ENCODE data around the gene LRRC37A3. TPM values are rescaled to one million over a fixed set of nuclear protein-coding genes. Genes with fewer than 3 reads are reported as not detected.
"Not testable (repeated sequence)": the region's sequence is repeated elsewhere in the genome, so short reads cannot be mapped to it uniquely, and the experiment has no call there.

The LRRC37A3 gene
- total and polyA plus RNA-seq, 2 donors = 1.7 to 19.0 TPM

DNA sequence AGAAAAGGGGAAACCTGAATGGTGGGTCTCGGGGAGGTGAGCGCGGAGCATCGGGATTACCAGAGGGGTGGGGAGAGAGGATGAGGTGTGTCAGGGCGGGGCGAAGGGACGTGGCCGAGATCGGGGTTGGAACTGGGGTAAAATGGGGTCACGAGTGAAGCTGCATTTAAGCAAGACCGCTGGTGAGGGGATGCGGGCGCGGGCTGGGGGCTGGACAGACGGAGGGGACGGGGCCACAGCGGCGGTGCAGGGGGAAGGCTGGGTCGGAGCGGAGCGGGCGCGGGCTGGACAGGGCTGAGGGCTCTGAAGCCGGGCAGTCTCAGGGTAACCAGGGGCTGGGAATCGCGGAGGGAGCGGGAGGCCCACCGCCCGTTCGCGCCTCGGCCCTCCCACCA lies 82.7 kb downstream of the LRRC37A3 start:
- Histone ChIP-seq H3K27ac (ENCODE audit: low read depth) (peak overlapping the region; percentile 40), H3K4me3 (ENCODE audit: low read depth, low read length) (peak overlapping the region; percentile 45)
- H3K4me1 ChIP-seq (ENCODE audit: insufficient read depth); DNase-seq (ENCODE audit: extremely low spot score); H3K36me3 ChIP-seq (ENCODE audit: insufficient read depth): not testable (repeated sequence)
- WGBS = under 1% methylated on average over 27 of the region's 32 CpGs

DNA sequence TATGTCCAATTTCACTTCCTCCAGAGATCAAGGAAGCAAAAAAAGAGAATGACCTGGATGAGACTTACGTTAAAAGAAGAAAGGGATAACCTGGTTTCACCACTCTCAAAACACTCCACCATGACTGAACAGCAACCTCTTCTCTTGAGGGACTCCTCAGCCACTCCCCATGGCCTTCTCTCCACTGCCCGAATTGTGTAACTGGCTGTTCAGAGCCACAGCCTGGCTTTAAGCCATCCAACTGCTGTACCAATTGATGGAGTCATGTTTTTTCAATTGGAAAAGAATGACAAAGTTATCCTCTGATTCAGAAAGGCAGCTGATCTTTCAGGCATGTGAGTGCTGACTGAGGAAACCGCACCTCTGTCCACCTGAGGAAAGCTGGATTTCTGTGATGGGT lies 85.2 kb downstream of the LRRC37A3 start:
- not testable (repeated sequence) for DNase-seq (ENCODE audit: extremely low spot score); H3K36me3 ChIP-seq (ENCODE audit: insufficient read depth); H3K4me1 ChIP-seq (ENCODE audit: insufficient read depth); H3K27ac ChIP-seq (ENCODE audit: low read depth); H3K4me3 ChIP-seq (ENCODE audit: low read depth, low read length)
- WGBS = 74% methylated on average over 3 of the region's 3 CpGs

DNA sequence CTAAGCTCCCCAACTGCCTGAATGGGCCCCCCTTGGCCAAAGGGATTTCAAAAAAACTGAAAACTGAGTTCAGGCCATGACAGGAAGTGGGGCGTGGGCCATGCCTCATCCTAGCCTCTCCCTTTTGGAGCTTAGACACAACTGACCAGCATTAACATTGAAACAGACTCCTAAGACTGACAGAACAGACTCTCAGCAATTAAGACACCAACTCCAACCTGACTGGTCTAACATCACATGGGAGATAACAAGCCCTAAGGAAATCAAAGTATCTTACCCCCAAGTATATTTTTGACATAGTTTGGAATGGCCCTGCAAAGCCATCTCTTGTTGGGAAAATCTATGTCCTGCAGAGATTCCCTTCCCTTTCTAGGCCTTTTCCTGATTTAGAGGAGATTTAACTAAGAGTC lies 88.6 kb downstream of the LRRC37A3 start:
- WGBS = 87% methylated on average over 1 of the region's 1 CpG
- DNase-seq (ENCODE audit: extremely low spot score); H3K4me1 ChIP-seq (ENCODE audit: insufficient read depth); H3K4me3 ChIP-seq (ENCODE audit: low read depth, low read length); H3K36me3 ChIP-seq (ENCODE audit: insufficient read depth); H3K27ac ChIP-seq (ENCODE audit: low read depth): not testable (repeated sequence)

DNA sequence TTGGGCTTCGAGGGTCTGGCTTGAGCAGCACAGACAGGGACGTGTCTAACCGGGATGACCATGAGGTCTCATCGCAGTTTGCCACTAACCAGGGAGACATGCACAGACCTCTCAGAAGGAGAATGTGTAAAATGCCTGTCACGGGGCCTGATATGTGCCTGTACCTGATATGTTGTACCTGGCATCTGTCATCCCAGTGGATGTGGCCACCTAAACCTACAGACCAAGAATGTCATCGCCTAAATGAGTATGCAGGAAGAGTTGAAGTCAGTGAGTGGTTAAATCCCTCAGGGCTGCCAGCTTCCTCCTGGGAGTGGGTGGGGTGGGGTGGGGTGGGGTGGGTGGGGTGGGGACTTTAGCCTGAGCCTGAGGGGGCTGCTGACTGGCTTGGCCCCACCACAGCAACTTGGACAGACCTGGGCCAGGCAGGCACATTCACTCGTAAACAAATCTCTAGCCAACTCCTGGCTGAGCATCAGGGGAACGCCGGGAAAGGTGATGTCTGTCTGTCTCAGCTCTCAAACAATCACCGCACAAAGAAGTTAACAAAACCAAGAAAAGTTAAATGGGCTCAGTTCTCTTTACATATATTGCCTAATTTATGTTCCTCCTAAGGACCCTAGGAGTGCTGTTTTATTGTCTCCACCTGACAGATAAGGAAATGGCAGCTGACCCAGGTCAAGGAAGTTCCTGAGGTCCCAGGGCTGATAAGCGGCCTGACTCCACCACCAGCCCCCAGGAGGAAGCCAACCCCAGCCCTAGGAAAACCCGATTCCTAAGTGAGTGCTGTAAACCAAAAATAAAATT lies 89.3 kb downstream of the LRRC37A3 start:
- not testable (repeated sequence) for H3K36me3 ChIP-seq (ENCODE audit: insufficient read depth); H3K27ac ChIP-seq (ENCODE audit: low read depth); DNase-seq (ENCODE audit: extremely low spot score); H3K4me3 ChIP-seq (ENCODE audit: low read depth, low read length); H3K4me1 ChIP-seq (ENCODE audit: insufficient read depth)
- WGBS = 67% methylated on average over 11 of the region's 12 CpGs

DNA sequence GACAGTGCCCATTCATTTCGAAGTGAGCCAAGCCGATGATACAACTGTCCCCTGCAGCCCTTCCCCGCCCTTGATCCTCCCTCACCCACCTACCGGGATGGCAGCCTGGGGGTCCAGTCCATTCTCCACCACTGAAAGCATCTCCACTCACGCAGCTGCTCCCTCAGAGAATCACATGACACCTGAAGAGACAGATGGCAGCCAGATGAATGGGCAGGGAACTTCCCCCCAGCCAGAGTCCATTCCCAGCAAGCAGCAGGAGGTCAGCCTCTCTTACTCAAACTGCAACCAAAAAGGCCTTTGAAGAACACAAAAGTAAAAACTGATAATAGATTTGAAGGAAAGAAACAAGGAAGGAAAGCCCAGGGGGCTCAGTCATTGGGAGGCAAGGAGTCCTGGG lies 90.2 kb downstream of the LRRC37A3 start:
- not testable (repeated sequence) for H3K36me3 ChIP-seq (ENCODE audit: insufficient read depth); H3K27ac ChIP-seq (ENCODE audit: low read depth); DNase-seq (ENCODE audit: extremely low spot score); H3K4me3 ChIP-seq (ENCODE audit: low read depth, low read length); H3K4me1 ChIP-seq (ENCODE audit: insufficient read depth)
- 86% methylated on average over 5 of the region's 5 CpGs for WGBS

GRCh38 chr17:64818904-64819303 lies 100.4 kb downstream of the LRRC37A3 start:
- H3K4me1 ChIP-seq (ENCODE audit: insufficient read depth); H3K36me3 ChIP-seq (ENCODE audit: insufficient read depth); H3K4me3 ChIP-seq (ENCODE audit: low read depth, low read length); DNase-seq (ENCODE audit: extremely low spot score); H3K27ac ChIP-seq (ENCODE audit: low read depth): not testable (repeated sequence)
- 79% methylated on average over 5 of the region's 5 CpGs for WGBS

- not testable (repeated sequence) for H3K4me1 ChIP-seq (ENCODE audit: insufficient read depth); DNase-seq (ENCODE audit: extremely low spot score); H3K27ac ChIP-seq (ENCODE audit: low read depth); H3K36me3 ChIP-seq (ENCODE audit: insufficient read depth); H3K4me3 ChIP-seq (ENCODE audit: low read depth, low read length)
- WGBS = 80% methylated on average over 5 of the region's 5 CpGs
These were observed 103.5 kb downstream of the LRRC37A3 start for GRCh38 chr17:64815833-64816198.

GRCh38 chr17:64814993-64815832 lies 104.1 kb downstream of the LRRC37A3 start:
- not testable (repeated sequence) for H3K4me1 ChIP-seq (ENCODE audit: insufficient read depth); H3K36me3 ChIP-seq (ENCODE audit: insufficient read depth); H3K4me3 ChIP-seq (ENCODE audit: low read depth, low read length); DNase-seq (ENCODE audit: extremely low spot score); H3K27ac ChIP-seq (ENCODE audit: low read depth)
- WGBS = 84% methylated on average over 12 of the region's 12 CpGs

GRCh38 chr17:64808178-64808977 lies 110.9 kb downstream of the LRRC37A3 start:
- DNase-seq (ENCODE audit: extremely low spot score) = peak; percentile 42
- not testable (repeated sequence) for H3K4me1 ChIP-seq (ENCODE audit: insufficient read depth); H3K36me3 ChIP-seq (ENCODE audit: insufficient read depth); H3K4me3 ChIP-seq (ENCODE audit: low read depth, low read length)
- peak overlapping the region; percentile 56 for H3K27ac ChIP-seq (ENCODE audit: low read depth)
- WGBS = 71% methylated on average over 9 of the region's 9 CpGs

Small RNA genes lying within 50 kb of the gene (small RNA-seq; reads per million reads assigned to genes)
- gene AC037487.3 (not detected), gene AC103810.6 (not detected), gene AC103810.7 (not detected), gene RDM1P4 (not detected), gene RN7SL404P (not detected), gene RNU7-115P (not detected)

Other genes starting within 250 kb of the LRRC37A3 start
- 106 TPM for gene GNA13, start 137.3 kb upstream of the LRRC37A3 start, total RNA-seq
- gene GNA13, start 137.3 kb upstream of the LRRC37A3 start, polyA plus RNA-seq = 27.8 TPM
- 9.4 TPM for gene RGS9, start 217.9 kb upstream of the LRRC37A3 start, total RNA-seq
- gene RGS9, start 217.9 kb upstream of the LRRC37A3 start, polyA plus RNA-seq = 9.0 TPM